Thoracic aorta (tissue), 2 donors: ENCODE results near the gene CNTNAP2. TPM values are rescaled to one million over a fixed set of nuclear protein-coding genes. Genes with fewer than 3 reads are reported as not detected.

Source experiments
- ATAC-seq: fragments of 150-250 bp; one replicate; pipeline ENCODE4 v1.8.0; 2017; ENCODE audit warnings: low read depth; ENCODE audit not compliant: insufficient number of reproducible peaks, low FRiP score
- DNase-seq: peaks from one replicate; pipeline ENCODE4 v3.0.0-alpha.2; 2020; ENCODE audit warnings: low spot score
- H3K27ac ChIP-seq, 2 donors: fragments of 200-600 bp; sonication (generic); 1 replicate in 1 of 2; 2 replicates in 1 of 2; pipeline ENCODE4 v1.5.1; 2016; ENCODE audit warnings: mild to moderate bottlenecking in 2 of 2, moderate library complexity in 2 of 2
- H3K27me3 ChIP-seq: fragments of 200-600 bp; sonication (generic); replicated peaks from 2 replicates; pipeline ENCODE4 v1.6.0; 2016; ENCODE audit warnings: mild to moderate bottlenecking; ENCODE audit not compliant: insufficient read depth
- H3K36me3 ChIP-seq: fragments of 200-600 bp; sonication (generic); one replicate; pipeline ENCODE4 v1.5.1; 2016
- H3K4me1 ChIP-seq, 2 donors: fragments of 200-600 bp; sonication (generic); 1 replicate in 1 of 2; 2 replicates in 1 of 2; pipeline versions ENCODE4 v1.5.1 to v1.6.0; 2016; ENCODE audit warnings: low read depth in 2 of 2, mild to moderate bottlenecking in 1 of 2; ENCODE audit not compliant: control insufficient read depth in 1 of 2
- H3K4me3 ChIP-seq: fragments of 200-600 bp; sonication (generic); 2 replicates; pipeline ENCODE4 v1.5.1; 2016; ENCODE audit warnings: mild to moderate bottlenecking
- H3K9me3 ChIP-seq: fragments of 200-600 bp; sonication (generic); 2 replicates; pipeline ENCODE4 v1.5.1; 2016
- CTCF ChIP-seq: fragments of 200-600 bp; sonication (generic); IDR thresholded peaks from one replicate; pipeline ENCODE4 v1.5.1; 2019; ENCODE audit warnings: antibody characterized with exemption
- total RNA-seq, 2 donors: library from RNA; depleted of rRNA; stranded (reverse); fragments of >200 nt; gene quantifications; one replicate each; pipeline versions ENCODE4 v1.1.0 to v1.2.3, GENCODE V29; 2016

The CNTNAP2 gene
- total RNA-seq, 2 donors from 2014 or later: not detected

- Histone ChIP-seq H3K9me3 (no peaks in the 10 kb centered on the region), H3K4me3 (no peak overlapping the region), H3K27ac (no peak overlapping the region), H3K4me1 (no peaks in the 10 kb centered on the region), H3K36me3 (no peaks in the 10 kb centered on the region), H3K27me3 (no peaks in the 10 kb centered on the region)
- no peak for ATAC-seq
- no peak for TF ChIP-seq CTCF
- no peak for DNase-seq
These were observed 1179.6 kb downstream of the CNTNAP2 start for GRCh38 chr7:147296201-147296600.

- Histone ChIP-seq H3K27me3 (no peaks in the 10 kb centered on the region), H3K4me3 (no peak overlapping the region), H3K27ac (no peak overlapping the region), H3K36me3 (no peaks in the 10 kb centered on the region), H3K9me3 (no peaks in the 10 kb centered on the region), H3K4me1 (no peaks in the 10 kb centered on the region)
- ATAC-seq (no peak), DNase-seq (no peak)
- TF ChIP-seq CTCF: no peak
These were observed 1180.4 kb downstream of the CNTNAP2 start for GRCh38 chr7:147296986-147297385.

GRCh38 chr7:147298611-147299043 lies 1182.0 kb downstream of the CNTNAP2 start:
- Histone ChIP-seq H3K4me3 (no peak overlapping the region), H3K36me3 (no peaks in the 10 kb centered on the region), H3K27ac (no peak overlapping the region), H3K9me3 (no peaks in the 10 kb centered on the region), H3K4me1 (no peaks in the 10 kb centered on the region), H3K27me3 (no peaks in the 10 kb centered on the region)
- TF ChIP-seq CTCF: no peak
- DNase-seq: no peak
- no peak for ATAC-seq

GRCh38 chr7:147300293-147300692 lies 1183.7 kb downstream of the CNTNAP2 start:
- ATAC-seq: no peak
- no peak for TF ChIP-seq CTCF
- DNase-seq: no peak
- Histone ChIP-seq H3K4me1 (no peaks in the 10 kb centered on the region), H3K4me3 (no peak overlapping the region), H3K27ac (no peak overlapping the region), H3K27me3 (no peaks in the 10 kb centered on the region), H3K36me3 (no peaks in the 10 kb centered on the region), H3K9me3 (no peaks in the 10 kb centered on the region)

GRCh38 chr7:147304376-147304775 lies 1187.8 kb downstream of the CNTNAP2 start:
- Histone ChIP-seq H3K27me3 (no peaks in the 10 kb centered on the region), H3K36me3 (no peaks in the 10 kb centered on the region), H3K4me3 (no peak overlapping the region), H3K27ac (no peak overlapping the region), H3K4me1 (no peaks in the 10 kb centered on the region), H3K9me3 (no peaks in the 10 kb centered on the region)
- no peak for TF ChIP-seq CTCF
- no peak for ATAC-seq
- DNase-seq: no peak
